ENCODE measurements around the gene LSM14A. TPM values are rescaled to one million over a fixed set of nuclear protein-coding genes. Genes with fewer than 3 reads are reported as not detected.

The LSM14A gene
- total and polyA plus RNA-seq, 2 of the 13 experiments (the other 11 are each of a cell fraction or from before 2014, with no cell fraction given): 77.0 to 83.6 TPM

GRCh38 chr19:34182125-34182524, 9.8 kb downstream of the LSM14A start (continued):
- no peak for TF ChIP-seq ZNF318 (CRISPR knock-in tag; IDR thresholded peaks at IDR 0.05)
- no peak for TF ChIP-seq TRIM24 (CRISPR knock-in tag; IDR thresholded peaks at IDR 0.05)
- no peak for TF ChIP-seq ZNF614 (CRISPR knock-in tag; IDR thresholded peaks at IDR 0.05; ENCODE audit: borderline replicate concordance)
- TF ChIP-seq EP300 (IDR thresholded peaks at IDR 0.05; ENCODE audit: low read depth in 2 of 2, low read length in 2 of 2): no peak
- no peak for TF ChIP-seq EP300 (CRISPR knock-in tag; IDR thresholded peaks at IDR 0.05; ENCODE audit: borderline replicate concordance)
- no peak for TF ChIP-seq ZSCAN12 (CRISPR knock-in tag; IDR thresholded peaks at IDR 0.05)
